Testis (tissue), 2 donors: ENCODE results near the gene SLC27A3.

ENCODE experiments used
- POLR2A ChIP-seq: fragments of 450-650 bp; IDR thresholded peaks from one replicate; pipeline ENCODE4 v1.6.1; 2017; ENCODE audit warnings: antibody characterized with exemption, mild to moderate bottlenecking, moderate library complexity
- TF ChIP-seq, protein P1 (sequence below), 3 experiments: fragments of 450-650 bp in 2 of 3; fragments of 200-600 bp in 1 of 3; sonication (generic) in 1 of 3; IDR thresholded peaks; one replicate each; pipeline ENCODE4 v1.5.1; 2016 to 2019; ENCODE audit warnings: antibody characterized with exemption in 3 of 3, mild to moderate bottlenecking in 2 of 3, moderate library complexity in 1 of 3

DNA sequence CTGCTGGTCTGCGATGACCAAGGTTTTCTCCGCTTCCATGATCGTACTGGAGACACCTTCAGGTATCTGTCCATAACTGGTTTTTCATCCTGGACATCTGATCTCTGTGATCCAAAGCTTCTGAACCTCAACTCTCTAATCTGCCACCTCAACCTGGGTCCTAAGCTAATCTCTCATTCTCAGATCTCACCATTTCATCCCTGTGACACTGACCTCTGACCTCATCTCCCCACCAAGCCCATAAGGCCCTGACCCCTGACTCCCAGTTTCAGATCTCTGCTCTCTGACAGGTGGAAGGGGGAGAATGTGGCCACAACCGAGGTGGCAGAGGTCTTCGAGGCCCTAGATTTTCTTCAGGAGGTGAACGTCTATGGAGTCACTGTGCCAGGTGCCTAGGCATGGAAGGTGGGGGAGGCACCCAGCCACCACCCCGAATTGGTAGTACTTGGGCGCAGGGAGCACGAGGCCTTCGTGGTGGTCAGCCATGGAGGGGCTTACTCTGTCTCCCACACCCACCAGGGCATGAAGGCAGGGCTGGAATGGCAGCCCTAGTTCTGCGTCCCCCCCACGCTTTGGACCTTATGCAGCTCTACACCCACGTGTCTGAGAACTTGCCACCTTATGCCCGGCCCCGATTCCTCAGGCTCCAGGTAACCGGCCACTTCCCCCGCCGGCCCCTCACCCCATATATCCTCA lies 3.8 kb downstream of the SLC27A3 start:
- TF ChIP-seq, protein P1, sequence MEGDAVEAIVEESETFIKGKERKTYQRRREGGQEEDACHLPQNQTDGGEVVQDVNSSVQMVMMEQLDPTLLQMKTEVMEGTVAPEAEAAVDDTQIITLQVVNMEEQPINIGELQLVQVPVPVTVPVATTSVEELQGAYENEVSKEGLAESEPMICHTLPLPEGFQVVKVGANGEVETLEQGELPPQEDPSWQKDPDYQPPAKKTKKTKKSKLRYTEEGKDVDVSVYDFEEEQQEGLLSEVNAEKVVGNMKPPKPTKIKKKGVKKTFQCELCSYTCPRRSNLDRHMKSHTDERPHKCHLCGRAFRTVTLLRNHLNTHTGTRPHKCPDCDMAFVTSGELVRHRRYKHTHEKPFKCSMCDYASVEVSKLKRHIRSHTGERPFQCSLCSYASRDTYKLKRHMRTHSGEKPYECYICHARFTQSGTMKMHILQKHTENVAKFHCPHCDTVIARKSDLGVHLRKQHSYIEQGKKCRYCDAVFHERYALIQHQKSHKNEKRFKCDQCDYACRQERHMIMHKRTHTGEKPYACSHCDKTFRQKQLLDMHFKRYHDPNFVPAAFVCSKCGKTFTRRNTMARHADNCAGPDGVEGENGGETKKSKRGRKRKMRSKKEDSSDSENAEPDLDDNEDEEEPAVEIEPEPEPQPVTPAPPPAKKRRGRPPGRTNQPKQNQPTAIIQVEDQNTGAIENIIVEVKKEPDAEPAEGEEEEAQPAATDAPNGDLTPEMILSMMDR (IDR thresholded peaks at IDR 0.05): no peak
- TF ChIP-seq POLR2A: no peak
